ENCODE results near the gene CFTR.

The CFTR gene

DNA sequence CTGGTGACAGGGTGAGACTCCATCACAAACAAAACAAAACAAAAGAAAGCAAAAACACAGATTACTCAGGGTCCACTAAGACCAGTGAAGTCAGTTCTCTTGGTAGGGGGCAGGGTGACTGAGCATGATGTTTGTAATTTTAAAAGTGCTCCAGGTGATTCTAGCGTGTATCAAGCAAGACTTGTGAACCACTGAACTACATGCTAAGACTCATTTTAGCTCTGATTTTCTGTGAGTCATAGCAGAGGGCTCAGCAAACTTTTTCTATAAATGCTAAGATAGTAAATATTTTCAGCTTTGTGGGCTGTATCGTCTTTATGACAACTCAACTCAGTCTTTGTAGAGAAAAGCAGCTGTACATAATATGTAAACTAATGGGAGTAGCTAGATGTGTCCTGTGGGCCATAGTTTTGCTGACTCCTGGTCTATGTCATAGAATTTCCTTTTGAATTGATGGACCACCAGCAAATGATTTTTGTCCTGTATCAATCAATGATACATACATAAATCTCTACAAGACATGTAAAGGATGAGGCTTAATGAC, 141.3 kb downstream of the CFTR start:
- Mint-ChIP-seq H3K27ac (no peak overlapping the region), H3K9me3 (no peaks in the 10 kb centered on the region), H3K27me3 (no peaks in the 10 kb centered on the region), H3K36me3 (ENCODE audit: low read depth) (no peaks in the 10 kb centered on the region), H3K4me1 (ENCODE audit: low read depth) (no peaks in the 10 kb centered on the region), H3K4me3 (no peak overlapping the region)
- intact Hi-C loops (cut with micrococcal nuclease): no loop called here

DNA sequence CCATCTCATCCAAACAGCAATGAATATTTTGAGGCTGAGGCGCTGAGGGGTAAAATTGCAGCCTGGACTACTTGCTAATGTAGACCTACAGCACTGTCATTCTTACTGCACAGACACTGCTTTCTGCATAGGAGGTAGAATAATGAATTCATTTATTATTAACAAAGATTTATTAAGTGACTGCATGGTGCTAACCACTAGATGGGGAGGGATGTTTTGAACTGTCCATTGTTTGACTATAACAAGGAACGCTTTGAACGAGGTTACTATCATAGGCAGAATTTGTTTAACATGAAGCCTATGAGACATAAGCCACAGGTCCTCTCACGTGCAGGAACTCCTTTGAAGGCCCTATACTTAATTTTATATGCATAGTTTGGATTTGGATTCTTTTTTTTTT, 143.8 kb downstream of the CFTR start:
- H3K27ac Mint-ChIP-seq: no peak overlapping the region

DNA sequence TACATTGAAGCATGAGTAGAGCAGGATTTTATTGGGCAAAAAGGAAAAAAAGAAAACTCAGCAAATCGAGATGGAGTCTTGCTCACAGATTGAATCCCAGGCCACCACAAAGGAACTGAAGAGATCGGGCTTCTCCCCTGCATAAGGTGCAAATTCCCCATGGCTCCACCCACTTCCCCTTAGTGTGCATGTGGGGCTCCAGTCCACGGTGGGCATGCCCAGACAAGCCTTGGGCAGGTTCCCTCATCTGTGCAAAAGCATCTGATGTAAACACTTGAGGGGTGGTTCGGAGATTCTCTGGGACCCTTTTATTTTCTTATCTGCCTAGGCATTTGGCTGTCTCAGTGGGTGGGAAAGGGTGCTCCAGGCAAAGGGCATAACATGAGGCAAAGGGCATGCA, 150.7 kb downstream of the CFTR start:
- H3K36me3 Mint-ChIP-seq (ENCODE audit: low read depth): no peaks in the 10 kb centered on the region
- H3K27me3 Mint-ChIP-seq: no peaks in the 10 kb centered on the region
- no peak overlapping the region for H3K27ac Mint-ChIP-seq
- no peaks in the 10 kb centered on the region for H3K4me1 Mint-ChIP-seq (ENCODE audit: low read depth)
- intact Hi-C loops (cut with micrococcal nuclease): no loop called here
- no peaks in the 10 kb centered on the region for H3K9me3 Mint-ChIP-seq
- no peak overlapping the region for H3K4me3 Mint-ChIP-seq

More for the DNA sequence above, 143.8 kb downstream of the CFTR start:
- H3K36me3 Mint-ChIP-seq (ENCODE audit: low read depth): no peaks in the 10 kb centered on the region
- no peaks in the 10 kb centered on the region for H3K4me1 Mint-ChIP-seq (ENCODE audit: low read depth)
- no peak overlapping the region for H3K4me3 Mint-ChIP-seq
- no peaks in the 10 kb centered on the region for H3K9me3 Mint-ChIP-seq
- no peaks in the 10 kb centered on the region for H3K27me3 Mint-ChIP-seq
- intact Hi-C loops (cut with micrococcal nuclease): no loop called here

DNA sequence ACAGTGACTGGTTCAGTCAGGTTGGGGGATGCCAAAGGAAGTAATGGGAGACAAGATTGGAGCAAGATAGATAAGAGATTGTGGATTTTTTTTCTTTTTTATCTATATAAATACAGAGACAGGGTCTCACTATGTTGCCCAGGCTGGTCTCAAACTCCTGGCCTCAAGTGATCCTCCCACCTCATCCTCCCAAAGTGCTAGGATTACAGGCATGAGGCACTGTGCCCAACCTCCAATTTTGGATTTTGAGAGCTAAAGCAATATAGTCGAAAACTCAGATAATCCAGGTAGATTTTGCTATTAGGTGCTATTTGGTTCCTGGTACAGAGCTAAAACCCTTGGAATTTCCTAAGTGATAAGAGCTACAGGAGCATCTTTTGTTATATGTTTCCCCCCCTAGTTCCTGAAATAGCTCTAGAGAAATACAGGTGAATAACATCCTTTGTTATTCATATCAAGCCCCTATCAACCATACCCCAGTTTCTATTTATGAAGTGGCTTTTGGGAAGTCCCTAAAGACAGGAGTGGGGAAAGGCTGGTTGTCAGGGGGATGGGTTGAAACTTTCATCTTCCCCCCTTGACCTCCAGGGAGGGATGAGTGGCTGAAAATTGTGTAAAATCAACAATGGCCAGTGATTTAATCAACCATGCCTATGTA, 151.2 kb downstream of the CFTR start:
- Mint-ChIP-seq H3K4me3 (no peak overlapping the region), H3K27ac (no peak overlapping the region), H3K9me3 (no peaks in the 10 kb centered on the region), H3K27me3 (no peaks in the 10 kb centered on the region), H3K4me1 (ENCODE audit: low read depth) (no peaks in the 10 kb centered on the region), H3K36me3 (ENCODE audit: low read depth) (no peaks in the 10 kb centered on the region)
- intact Hi-C loops (cut with micrococcal nuclease): no loop called here

DNA sequence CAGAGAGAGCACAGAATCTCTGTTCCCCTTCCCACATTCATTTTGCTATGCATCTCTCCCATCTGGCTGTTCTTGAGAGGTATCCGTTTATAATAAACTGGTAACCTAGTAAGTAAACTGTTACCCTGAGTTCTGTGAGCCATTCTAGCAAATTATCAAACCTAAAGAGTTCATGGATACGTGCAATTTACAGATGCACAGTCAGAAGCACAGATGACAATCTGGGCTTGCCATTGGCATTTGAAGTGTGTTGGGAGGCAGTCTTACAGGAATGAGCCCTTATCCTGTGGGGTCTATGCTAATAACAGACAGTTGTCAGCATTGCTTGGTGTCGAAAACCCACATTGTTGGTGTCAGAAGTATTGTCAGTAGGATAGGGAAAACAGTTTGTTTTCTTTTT, 151.8 kb downstream of the CFTR start:
- Mint-ChIP-seq H3K4me1 (ENCODE audit: low read depth) (no peaks in the 10 kb centered on the region), H3K36me3 (ENCODE audit: low read depth) (no peaks in the 10 kb centered on the region), H3K27ac (no peak overlapping the region), H3K4me3 (no peak overlapping the region), H3K9me3 (no peaks in the 10 kb centered on the region), H3K27me3 (no peaks in the 10 kb centered on the region)
- intact Hi-C loops (cut with micrococcal nuclease): no loop called here

DNA sequence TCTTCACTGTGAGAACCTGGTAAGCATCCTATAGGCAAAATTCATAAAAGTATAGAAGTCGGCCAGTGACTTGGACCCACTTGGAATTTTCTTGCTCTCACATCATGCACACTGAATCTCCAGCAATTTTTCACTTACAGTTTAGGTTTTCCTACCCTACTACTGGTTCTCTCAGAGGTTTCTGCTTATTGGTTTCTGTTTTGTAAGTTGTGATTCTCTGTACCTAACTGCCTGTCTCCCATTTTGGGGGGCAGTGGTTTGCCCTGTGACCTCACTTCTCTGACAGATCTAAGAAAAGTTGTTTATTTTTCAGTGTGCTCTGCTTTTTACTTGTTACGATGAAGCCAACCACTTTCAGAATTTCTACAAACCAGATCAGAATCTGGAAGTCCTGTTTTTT, 158.1 kb downstream of the CFTR start:
- H3K4me1 Mint-ChIP-seq (ENCODE audit: low read depth): no peaks in the 10 kb centered on the region
- no peaks in the 10 kb centered on the region for H3K36me3 Mint-ChIP-seq (ENCODE audit: low read depth)
- H3K27me3 Mint-ChIP-seq: no peaks in the 10 kb centered on the region
- no peak overlapping the region for H3K4me3 Mint-ChIP-seq
- no peak overlapping the region for H3K27ac Mint-ChIP-seq
- no peaks in the 10 kb centered on the region for H3K9me3 Mint-ChIP-seq
- intact Hi-C loops (cut with micrococcal nuclease): no loop called here

DNA sequence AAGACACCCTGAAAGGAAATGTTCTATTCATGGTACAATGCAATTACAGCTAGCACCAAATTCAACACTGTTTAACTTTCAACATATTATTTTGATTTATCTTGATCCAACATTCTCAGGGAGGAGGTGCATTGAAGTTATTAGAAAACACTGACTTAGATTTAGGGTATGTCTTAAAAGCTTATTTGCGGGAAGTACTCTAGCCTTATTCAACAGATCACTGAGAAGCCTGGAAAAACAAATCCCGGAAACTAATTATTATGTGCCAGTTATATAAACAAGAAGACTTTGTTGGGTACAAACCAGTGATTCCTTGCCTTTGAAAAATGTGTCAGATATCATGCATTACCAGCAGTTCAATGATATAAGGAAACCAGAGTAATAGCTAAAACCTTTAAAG, 160.1 kb downstream of the CFTR start:
- no peaks in the 10 kb centered on the region for H3K27me3 Mint-ChIP-seq
- H3K9me3 Mint-ChIP-seq: no peaks in the 10 kb centered on the region
- no peaks in the 10 kb centered on the region for H3K36me3 Mint-ChIP-seq (ENCODE audit: low read depth)
- H3K4me1 Mint-ChIP-seq (ENCODE audit: low read depth): no peaks in the 10 kb centered on the region
- no peak overlapping the region for H3K4me3 Mint-ChIP-seq
- no peak overlapping the region for H3K27ac Mint-ChIP-seq
- intact Hi-C loops (cut with micrococcal nuclease): no loop called here

DNA sequence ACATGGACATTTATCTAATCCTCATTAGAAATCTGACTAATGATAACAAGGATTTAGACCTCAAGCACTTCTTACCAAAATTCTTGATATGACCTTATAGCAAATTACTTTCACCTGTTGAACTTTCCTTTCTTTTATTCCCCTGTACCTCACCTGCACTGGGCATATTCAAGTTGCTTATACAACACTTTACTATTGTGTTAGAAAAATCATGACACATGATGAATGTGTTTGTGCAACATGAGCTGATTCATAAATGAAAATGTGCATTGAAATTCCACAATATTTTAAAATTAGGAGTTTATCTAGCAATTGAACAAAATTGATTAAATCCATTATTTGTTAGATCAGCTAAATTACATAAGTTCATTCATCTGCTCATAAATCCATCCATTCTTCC, 160.6 kb downstream of the CFTR start:
- no peak overlapping the region for H3K4me3 Mint-ChIP-seq
- no peaks in the 10 kb centered on the region for H3K36me3 Mint-ChIP-seq (ENCODE audit: low read depth)
- H3K27me3 Mint-ChIP-seq: no peaks in the 10 kb centered on the region
- intact Hi-C loops (cut with micrococcal nuclease): no loop called here
- H3K9me3 Mint-ChIP-seq: no peaks in the 10 kb centered on the region
- no peaks in the 10 kb centered on the region for H3K4me1 Mint-ChIP-seq (ENCODE audit: low read depth)
- no peak overlapping the region for H3K27ac Mint-ChIP-seq

DNA sequence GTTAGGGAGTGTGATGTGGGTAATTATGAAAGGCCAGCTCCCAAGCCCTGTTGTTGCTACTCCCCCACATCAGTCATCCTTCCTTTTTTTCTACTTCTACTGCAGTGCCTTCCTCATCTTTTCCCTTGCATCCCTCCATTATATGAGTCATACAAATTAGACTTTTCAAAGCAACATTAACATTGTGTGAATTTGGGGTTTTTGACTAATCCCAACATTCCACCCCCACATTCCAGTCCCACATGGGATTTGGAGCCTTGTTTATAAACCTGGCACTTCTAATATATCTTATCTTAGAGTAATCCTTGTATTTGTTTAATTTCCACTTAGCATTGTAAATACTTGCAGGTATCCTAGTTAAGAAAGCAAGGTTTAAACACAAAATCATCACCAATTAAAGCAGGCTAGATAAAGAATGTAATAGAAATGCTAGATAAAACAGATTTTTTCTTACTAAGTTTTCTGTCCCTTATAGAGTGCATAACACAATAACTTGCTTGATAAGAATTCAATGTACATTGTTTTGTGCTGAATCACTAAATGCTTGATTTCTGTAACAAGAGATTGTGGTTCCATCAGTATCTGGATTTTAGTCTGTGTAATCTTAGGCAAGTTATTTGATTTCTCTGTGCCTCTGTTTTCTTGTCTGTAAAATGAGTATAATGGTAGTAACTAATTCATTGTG, 165.8 kb downstream of the CFTR start:
- intact Hi-C loops (cut with micrococcal nuclease): no loop called here

DNA sequence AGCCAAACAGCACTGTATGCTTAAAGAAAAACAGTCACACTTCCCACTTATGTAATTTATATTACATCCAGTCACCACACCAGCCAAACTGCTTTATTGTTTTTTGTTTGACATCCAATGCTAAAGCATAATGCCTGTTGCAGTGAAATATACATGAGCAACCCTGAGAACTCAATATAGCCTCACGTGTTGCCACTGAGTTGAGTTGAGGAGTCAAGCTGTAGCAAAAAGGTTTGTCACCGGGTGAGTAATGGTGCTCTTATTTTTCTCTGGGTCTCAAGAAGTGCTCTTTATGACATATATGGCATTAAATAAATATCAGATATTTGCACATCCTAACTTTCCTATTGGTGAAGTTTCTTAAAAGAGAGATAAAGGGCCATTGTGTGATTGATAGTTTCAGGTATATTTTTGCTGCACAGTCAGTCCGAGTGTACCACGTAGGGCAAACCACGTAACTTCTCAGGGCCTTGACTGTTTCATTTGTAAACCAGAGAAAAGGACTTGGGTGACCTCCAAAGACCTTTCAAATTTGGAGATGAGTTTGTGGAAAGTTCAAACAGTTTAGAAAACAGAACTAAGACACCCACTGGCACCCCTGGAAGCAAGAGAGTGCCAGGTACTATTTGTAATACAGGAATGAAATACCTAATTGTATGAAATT, 168.5 kb downstream of the CFTR start:
- Mint-ChIP-seq H3K4me1 (ENCODE audit: low read depth) (no peaks in the 10 kb centered on the region), H3K27me3 (no peaks in the 10 kb centered on the region)

More for the DNA sequence above, 165.8 kb downstream of the CFTR start:
- Mint-ChIP-seq H3K27me3 (no peaks in the 10 kb centered on the region), H3K4me3 (no peak overlapping the region), H3K9me3 (no peaks in the 10 kb centered on the region), H3K4me1 (ENCODE audit: low read depth) (no peaks in the 10 kb centered on the region), H3K36me3 (ENCODE audit: low read depth) (no peaks in the 10 kb centered on the region), H3K27ac (no peak overlapping the region)

DNA sequence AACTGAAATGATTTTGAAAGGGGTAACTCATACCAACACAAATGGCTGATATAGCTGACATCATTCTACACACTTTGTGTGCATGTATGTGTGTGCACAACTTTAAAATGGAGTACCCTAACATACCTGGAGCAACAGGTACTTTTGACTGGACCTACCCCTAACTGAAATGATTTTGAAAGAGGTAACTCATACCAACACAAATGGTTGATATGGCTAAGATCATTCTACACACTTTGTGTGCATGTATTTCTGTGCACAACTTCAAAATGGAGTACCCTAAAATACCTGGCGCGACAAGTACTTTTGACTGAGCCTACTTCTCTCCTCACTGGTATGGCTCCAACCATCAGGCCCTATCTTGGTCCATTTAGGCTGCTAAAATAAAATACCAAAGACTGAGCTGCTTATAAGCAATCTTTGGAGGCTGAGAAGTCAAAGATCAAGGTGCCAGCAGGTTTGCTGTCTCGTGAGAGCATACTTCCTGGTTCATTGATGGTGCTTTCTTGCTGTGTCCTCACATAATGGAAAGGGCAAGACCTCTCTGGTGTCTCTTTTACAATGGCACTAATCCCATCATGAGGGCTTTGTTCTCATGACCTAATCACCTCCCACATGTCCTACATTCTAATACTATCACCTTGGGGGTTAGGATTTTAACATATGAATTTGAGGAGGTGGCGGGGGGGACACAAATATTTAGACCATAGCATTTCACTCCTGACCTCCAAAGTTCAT, 173.3 kb downstream of the CFTR start:
- no peaks in the 10 kb centered on the region for H3K27me3 Mint-ChIP-seq
- intact Hi-C loops (cut with micrococcal nuclease): no loop called here
- no peaks in the 10 kb centered on the region for H3K9me3 Mint-ChIP-seq
- no peak overlapping the region for H3K27ac Mint-ChIP-seq
- H3K4me3 Mint-ChIP-seq: no peak overlapping the region
- no peaks in the 10 kb centered on the region for H3K4me1 Mint-ChIP-seq (ENCODE audit: low read depth)
- H3K36me3 Mint-ChIP-seq (ENCODE audit: low read depth): no peaks in the 10 kb centered on the region

More for the DNA sequence above, 168.5 kb downstream of the CFTR start:
- no peak overlapping the region for H3K4me3 Mint-ChIP-seq
- intact Hi-C loops (cut with micrococcal nuclease): no loop called here
- no peak overlapping the region for H3K27ac Mint-ChIP-seq
- no peaks in the 10 kb centered on the region for H3K36me3 Mint-ChIP-seq (ENCODE audit: low read depth)
- H3K9me3 Mint-ChIP-seq: no peaks in the 10 kb centered on the region

DNA sequence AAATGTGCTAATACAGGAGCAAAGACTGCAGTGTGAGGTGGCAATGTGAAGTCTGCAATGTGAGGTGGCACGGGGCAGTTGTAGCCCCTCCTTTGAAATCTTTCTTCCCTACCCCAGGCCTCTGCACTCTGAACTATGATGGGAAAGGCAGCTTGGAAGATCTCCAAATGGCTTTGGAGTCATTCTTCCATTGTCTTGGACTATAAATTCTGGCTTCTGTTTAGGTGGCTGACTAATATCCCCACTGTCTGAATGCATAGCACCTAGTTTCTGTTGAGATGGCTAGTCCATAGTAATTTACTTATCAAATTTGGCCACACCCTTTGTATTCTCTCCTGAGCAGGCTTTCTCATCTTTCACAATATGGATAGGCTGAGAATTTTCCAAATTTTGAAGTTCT, 175.0 kb downstream of the CFTR start:
- intact Hi-C loops (cut with micrococcal nuclease): no loop called here
- H3K9me3 Mint-ChIP-seq: no peaks in the 10 kb centered on the region
- no peaks in the 10 kb centered on the region for H3K36me3 Mint-ChIP-seq (ENCODE audit: low read depth)
- no peak overlapping the region for H3K4me3 Mint-ChIP-seq
- H3K27ac Mint-ChIP-seq: no peak overlapping the region
- no peaks in the 10 kb centered on the region for H3K27me3 Mint-ChIP-seq
- H3K4me1 Mint-ChIP-seq (ENCODE audit: low read depth): no peaks in the 10 kb centered on the region

DNA sequence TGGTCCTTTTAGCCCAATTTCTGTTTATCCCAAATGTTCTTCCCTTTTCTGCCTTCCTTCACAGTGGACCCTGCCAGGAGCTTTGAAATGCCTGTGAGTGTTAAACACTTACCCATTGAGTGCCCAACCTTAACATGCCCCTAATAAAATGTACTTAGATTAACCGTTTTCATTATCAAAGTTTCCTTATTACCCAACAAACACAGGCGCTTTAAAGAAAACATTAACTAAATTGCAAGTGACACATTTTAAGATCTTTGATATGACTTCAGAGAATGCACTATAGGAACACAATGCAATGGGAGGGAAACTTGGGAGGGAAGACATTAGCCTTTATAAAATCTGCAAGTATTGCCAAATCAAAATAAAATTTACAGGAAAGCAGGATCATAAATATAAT, 177.0 kb downstream of the CFTR start:
- intact Hi-C loops (cut with micrococcal nuclease): no loop called here
- Mint-ChIP-seq H3K27ac (no peak overlapping the region), H3K4me3 (no peak overlapping the region), H3K9me3 (no peaks in the 10 kb centered on the region), H3K27me3 (no peaks in the 10 kb centered on the region), H3K4me1 (ENCODE audit: low read depth) (no peaks in the 10 kb centered on the region), H3K36me3 (ENCODE audit: low read depth) (no peaks in the 10 kb centered on the region)

DNA sequence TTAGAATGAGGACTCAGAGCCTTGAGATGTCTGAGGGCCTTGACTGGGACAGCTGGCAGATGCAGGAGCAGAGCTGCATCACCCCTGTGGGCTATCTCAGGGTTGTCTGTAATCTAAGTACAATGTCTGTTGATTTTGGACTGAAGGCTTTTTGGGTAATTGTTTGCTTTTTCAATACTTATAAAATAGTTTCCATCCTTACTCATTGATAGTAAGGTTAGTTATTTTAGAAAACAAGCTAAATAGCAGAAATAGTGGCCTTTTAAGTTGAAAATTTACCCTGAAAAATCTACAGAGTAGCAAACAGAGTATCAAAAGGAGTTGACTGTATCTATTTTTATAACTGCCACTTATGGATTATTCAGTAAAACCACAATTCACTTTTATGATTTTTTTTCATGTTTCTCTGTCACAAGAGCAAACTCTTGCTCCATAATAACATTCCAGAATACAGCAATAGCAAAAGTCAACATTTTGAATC, 179.7 kb downstream of the CFTR start:
- H3K36me3 Mint-ChIP-seq (ENCODE audit: low read depth): no peaks in the 10 kb centered on the region
- H3K27ac Mint-ChIP-seq: no peak overlapping the region
- H3K9me3 Mint-ChIP-seq: no peaks in the 10 kb centered on the region
- no peak overlapping the region for H3K4me3 Mint-ChIP-seq
- H3K4me1 Mint-ChIP-seq (ENCODE audit: low read depth): no peaks in the 10 kb centered on the region
- intact Hi-C loops (cut with micrococcal nuclease): no loop called here
- no peaks in the 10 kb centered on the region for H3K27me3 Mint-ChIP-seq
